ENCODE measurements around the gene NFIX. TPM values are rescaled to one million over a fixed set of nuclear protein-coding genes. Genes with fewer than 3 reads are reported as not detected.

NFIX gene
- total and polyA plus RNA-seq, 2 of the 13 experiments (the other 11 are each of a cell fraction or from before 2014, with no cell fraction given), result 3.4 to 5.4 TPM

DNA sequence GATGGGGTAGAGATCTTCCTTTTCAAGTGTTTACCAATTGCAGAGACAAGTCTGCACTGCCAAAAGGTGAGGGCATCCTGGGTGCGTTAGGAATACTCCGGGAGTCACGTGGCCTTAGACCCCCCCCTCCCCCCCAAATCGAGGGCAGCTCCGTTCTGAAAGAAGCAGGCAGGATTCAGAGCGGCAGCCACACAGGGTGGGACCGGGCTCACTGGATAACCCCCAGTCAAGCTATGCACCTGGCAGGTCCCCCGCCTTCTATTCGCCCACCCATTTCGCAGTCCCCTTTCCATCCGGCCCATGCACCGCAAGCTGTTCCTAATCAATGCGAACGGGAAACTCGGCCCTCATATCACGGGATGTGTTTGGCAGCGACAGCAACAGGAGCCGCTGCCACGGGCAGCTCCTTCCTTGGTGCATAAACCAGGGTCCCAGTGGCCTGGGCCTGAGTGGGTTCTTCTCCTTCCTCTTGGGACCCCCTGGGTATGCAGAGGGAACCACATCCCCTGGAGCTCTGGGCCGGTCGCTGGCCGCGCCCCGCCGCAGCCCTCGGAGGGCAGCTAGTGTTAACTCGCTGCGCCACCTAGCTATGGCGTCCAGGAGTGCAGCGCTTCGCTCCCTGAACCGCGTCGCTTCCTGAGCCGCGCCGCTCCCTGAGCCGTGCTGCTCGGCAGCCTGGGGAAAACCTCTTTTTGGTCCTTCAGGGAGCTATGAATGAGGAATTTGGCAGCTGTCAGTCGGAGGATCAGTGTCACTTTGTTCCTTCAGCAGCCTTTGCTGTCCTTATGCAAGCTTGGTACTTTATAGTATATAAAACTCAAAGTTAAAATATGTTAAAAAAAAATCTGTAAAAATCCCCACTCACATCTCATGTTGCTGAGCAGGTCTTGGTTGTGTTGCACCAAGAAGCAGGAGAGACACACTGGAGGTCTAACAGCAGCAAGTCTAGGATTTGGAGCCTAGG is 66.0 kb downstream of the NFIX start (continued):
- TF ChIP-seq, protein P1, sequence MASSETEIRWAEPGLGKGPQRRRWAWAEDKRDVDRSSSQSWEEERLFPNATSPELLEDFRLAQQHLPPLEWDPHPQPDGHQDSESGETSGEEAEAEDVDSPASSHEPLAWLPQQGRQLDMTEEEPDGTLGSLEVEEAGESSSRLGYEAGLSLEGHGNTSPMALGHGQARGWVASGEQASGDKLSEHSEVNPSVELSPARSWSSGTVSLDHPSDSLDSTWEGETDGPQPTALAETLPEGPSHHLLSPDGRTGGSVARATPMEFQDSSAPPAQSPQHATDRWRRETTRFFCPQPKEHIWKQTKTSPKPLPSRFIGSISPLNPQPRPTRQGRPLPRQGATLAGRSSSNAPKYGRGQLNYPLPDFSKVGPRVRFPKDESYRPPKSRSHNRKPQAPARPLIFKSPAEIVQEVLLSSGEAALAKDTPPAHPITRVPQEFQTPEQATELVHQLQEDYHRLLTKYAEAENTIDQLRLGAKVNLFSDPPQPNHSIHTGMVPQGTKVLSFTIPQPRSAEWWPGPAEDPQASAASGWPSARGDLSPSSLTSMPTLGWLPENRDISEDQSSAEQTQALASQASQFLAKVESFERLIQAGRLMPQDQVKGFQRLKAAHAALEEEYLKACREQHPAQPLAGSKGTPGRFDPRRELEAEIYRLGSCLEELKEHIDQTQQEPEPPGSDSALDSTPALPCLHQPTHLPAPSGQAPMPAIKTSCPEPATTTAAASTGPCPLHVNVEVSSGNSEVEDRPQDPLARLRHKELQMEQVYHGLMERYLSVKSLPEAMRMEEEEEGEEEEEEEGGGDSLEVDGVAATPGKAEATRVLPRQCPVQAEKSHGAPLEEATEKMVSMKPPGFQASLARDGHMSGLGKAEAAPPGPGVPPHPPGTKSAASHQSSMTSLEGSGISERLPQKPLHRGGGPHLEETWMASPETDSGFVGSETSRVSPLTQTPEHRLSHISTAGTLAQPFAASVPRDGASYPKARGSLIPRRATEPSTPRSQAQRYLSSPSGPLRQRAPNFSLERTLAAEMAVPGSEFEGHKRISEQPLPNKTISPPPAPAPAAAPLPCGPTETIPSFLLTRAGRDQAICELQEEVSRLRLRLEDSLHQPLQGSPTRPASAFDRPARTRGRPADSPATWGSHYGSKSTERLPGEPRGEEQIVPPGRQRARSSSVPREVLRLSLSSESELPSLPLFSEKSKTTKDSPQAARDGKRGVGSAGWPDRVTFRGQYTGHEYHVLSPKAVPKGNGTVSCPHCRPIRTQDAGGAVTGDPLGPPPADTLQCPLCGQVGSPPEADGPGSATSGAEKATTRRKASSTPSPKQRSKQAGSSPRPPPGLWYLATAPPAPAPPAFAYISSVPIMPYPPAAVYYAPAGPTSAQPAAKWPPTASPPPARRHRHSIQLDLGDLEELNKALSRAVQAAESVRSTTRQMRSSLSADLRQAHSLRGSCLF (CRISPR knock-in tag; IDR thresholded peaks at IDR 0.05; ENCODE audit: borderline replicate concordance), result no peak
- TF ChIP-seq KMT2B (CRISPR knock-in tag; IDR thresholded peaks at IDR 0.05), result peak; percentile 30; the same call in 1 of the 2 replicates
- TF ChIP-seq, protein P2, sequence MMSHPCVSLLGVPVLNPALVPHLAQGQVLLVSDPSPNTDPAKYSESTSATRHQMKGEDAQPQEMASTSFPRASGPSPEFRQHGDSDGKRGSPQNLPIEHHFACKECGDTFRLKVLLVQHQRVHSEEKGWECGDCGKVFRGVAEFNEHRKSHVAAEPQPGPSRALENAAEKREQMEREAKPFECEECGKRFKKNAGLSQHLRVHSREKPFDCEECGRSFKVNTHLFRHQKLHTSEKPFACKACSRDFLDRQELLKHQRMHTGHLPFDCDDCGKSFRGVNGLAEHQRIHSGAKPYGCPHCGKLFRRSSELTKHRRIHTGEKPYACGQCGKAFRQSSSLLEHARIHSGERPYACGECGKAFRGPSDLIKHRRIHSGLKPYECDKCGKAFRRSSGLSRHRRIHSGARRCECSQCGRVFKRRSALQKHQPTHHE (CRISPR knock-in tag; IDR thresholded peaks at IDR 0.05; ENCODE audit: borderline replicate concordance), result 0 out of 2 replicates have a peak, but pooled peaks have one; percentile 51
- no peak for TF ChIP-seq ZNF24 (IDR thresholded peaks at IDR 0.05)
- TF ChIP-seq CAMTA2 (CRISPR knock-in tag; IDR thresholded peaks at IDR 0.05; ENCODE audit: borderline replicate concordance), result 0 out of 2 replicates have a peak, but pooled peaks have one; percentile 17
- TF ChIP-seq, protein P3, sequence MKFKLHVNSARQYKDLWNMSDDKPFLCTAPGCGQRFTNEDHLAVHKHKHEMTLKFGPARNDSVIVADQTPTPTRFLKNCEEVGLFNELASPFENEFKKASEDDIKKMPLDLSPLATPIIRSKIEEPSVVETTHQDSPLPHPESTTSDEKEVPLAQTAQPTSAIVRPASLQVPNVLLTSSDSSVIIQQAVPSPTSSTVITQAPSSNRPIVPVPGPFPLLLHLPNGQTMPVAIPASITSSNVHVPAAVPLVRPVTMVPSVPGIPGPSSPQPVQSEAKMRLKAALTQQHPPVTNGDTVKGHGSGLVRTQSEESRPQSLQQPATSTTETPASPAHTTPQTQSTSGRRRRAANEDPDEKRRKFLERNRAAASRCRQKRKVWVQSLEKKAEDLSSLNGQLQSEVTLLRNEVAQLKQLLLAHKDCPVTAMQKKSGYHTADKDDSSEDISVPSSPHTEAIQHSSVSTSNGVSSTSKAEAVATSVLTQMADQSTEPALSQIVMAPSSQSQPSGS (CRISPR knock-in tag; IDR thresholded peaks at IDR 0.05), result peak; percentile 37; the same call in 1 of the 2 replicates
- TF ChIP-seq, protein P4, sequence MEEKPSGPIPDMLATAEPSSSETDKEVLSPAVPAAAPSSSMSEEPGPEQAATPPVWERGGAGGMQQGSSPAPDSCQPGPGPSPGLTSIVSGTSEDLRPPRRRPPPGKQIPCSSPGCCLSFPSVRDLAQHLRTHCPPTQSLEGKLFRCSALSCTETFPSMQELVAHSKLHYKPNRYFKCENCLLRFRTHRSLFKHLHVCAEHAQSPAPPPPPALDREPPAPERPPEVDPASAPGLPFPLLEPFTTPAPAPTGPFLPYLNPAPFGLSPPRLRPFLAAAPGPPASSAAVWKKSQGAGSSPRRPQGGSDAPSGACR (CRISPR knock-in tag; IDR thresholded peaks at IDR 0.05), result no peak
- TF ChIP-seq ZNF652 (CRISPR knock-in tag; IDR thresholded peaks at IDR 0.05; ENCODE audit: borderline replicate concordance, low read depth), result no peak
- no peak for TF ChIP-seq ZNF607 (CRISPR knock-in tag; IDR thresholded peaks at IDR 0.05; ENCODE audit: borderline replicate concordance)
- 0 out of 2 replicates have a peak, but pooled peaks have one; percentile 64 for TF ChIP-seq NKX3-1 (CRISPR knock-in tag; IDR thresholded peaks at IDR 0.05)
- TF ChIP-seq KMT2A (CRISPR knock-in tag; IDR thresholded peaks at IDR 0.05), result peak; percentile 66; the same call in 1 of the 2 replicates
- TF ChIP-seq MAFF (IDR thresholded peaks at IDR 0.05; ENCODE audit: low read depth, low read length), result no peak
- TF ChIP-seq ZNF256 (CRISPR knock-in tag; conservative IDR thresholded peaks at IDR 0.05), result peak; percentile 82; the same call in 1 of the 2 replicates
- TF ChIP-seq, protein P5, sequence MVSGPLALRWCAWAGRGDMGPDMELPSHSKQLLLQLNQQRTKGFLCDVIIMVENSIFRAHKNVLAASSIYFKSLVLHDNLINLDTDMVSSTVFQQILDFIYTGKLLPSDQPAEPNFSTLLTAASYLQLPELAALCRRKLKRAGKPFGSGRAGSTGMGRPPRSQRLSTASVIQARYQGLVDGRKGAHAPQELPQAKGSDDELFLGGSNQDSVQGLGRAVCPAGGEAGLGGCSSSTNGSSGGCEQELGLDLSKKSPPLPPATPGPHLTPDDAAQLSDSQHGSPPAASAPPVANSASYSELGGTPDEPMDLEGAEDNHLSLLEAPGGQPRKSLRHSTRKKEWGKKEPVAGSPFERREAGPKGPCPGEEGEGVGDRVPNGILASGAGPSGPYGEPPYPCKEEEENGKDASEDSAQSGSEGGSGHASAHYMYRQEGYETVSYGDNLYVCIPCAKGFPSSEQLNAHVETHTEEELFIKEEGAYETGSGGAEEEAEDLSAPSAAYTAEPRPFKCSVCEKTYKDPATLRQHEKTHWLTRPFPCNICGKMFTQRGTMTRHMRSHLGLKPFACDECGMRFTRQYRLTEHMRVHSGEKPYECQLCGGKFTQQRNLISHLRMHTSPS (CRISPR knock-in tag; IDR thresholded peaks at IDR 0.05; ENCODE audit: low read depth), result no peak
- TF ChIP-seq RXRB (CRISPR knock-in tag; IDR thresholded peaks at IDR 0.05; ENCODE audit: borderline replicate concordance), result peak; percentile 76
- TF ChIP-seq ZNF782 (CRISPR knock-in tag; IDR thresholded peaks at IDR 0.05; ENCODE audit: borderline replicate concordance), result no peak
- TF ChIP-seq MYNN (CRISPR knock-in tag; IDR thresholded peaks at IDR 0.05; ENCODE audit: low read depth), result no peak
- TF ChIP-seq ZFP82 (CRISPR knock-in tag; IDR thresholded peaks at IDR 0.05; ENCODE audit: borderline replicate concordance), result 0 out of 2 replicates have a peak, but pooled peaks have one; percentile 6
